ENCODE measurements around the gene USP17L30. TPM values are rescaled to one million over a fixed set of nuclear protein-coding genes. Genes with fewer than 3 reads are reported as not detected.
"Not testable (repeated sequence)": the region's sequence is repeated elsewhere in the genome, so short reads cannot be mapped to it uniquely, and the experiment has no call there.

USP17L30 gene, protein sequence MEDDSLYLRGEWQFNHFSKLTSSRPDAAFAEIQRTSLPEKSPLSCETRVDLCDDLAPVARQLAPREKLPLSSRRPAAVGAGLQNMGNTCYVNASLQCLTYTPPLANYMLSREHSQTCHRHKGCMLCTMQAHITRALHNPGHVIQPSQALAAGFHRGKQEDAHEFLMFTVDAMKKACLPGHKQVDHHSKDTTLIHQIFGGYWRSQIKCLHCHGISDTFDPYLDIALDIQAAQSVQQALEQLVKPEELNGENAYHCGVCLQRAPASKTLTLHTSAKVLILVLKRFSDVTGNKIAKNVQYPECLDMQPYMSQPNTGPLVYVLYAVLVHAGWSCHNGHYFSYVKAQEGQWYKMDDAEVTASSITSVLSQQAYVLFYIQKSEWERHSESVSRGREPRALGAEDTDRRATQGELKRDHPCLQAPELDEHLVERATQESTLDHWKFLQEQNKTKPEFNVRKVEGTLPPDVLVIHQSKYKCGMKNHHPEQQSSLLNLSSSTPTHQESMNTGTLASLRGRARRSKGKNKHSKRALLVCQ
- not detected for total RNA-seq

DNA sequence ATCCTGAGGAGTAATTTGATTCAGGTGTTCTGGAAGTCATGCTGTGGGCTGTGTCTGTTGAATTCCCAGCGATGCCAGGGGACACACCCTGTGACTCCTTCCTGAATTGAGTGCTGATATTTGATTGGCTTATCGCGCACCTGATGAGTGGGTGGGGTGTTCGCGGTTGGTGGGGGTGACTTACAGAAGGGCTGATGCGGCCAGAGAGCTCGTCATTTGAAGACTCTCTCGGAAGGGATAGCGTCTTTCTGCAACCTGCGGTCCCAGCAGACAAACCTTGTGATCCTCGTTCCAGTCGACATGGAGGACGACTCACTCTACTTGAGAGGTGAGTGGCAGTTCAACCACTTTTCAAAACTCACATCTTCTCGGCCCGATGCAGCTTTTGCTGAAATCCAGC, at the start of gene USP17L30:
USP17L30 (plus strand) TSS at position 301 of the 400 bp plus-strand sequence; CDS start at position 301, 0 bp downstream.
- not testable (repeated sequence) for DNase-seq

DNA sequence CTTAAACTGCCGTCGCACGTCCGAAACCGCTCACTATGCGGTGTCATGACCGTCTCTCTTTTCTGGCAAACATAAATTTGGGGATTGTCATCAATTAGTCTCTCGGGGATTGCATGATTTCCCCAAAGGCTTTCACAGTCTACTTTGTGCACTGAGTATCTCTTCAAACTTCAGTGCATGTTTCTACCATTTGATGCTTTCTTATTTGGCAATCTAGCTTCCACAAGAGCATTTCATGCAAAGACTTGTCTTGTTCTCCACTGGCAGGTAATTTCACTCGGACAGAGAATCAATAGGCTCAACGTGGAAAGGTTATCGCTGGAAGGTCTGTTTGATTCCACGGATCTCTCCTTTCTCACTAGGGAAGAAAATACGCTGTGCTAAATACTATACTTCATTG, 38.7 kb upstream of the USP17L30 start:
- not testable (repeated sequence) for DNase-seq

DNA sequence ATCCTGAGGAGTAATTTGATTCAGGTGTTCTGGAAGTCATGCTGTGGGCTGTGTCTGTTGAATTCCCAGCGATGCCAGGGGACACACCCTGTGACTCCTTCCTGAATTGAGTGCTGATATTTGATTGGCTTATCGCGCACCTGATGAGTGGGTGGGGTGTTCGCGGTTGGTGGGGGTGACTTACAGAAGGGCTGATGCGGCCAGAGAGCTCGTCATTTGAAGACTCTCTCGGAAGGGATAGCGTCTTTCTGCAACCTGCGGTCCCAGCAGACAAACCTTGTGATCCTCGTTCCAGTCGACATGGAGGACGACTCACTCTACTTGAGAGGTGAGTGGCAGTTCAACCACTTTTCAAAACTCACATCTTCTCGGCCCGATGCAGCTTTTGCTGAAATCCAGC, 38.1 kb upstream of the USP17L30 start, which contains the start of gene USP17L24:
USP17L24 (plus strand) TSS at position 301 of the 400 bp plus-strand sequence; CDS start at position 301, 0 bp downstream.
- DNase-seq: not testable (repeated sequence)

DNA sequence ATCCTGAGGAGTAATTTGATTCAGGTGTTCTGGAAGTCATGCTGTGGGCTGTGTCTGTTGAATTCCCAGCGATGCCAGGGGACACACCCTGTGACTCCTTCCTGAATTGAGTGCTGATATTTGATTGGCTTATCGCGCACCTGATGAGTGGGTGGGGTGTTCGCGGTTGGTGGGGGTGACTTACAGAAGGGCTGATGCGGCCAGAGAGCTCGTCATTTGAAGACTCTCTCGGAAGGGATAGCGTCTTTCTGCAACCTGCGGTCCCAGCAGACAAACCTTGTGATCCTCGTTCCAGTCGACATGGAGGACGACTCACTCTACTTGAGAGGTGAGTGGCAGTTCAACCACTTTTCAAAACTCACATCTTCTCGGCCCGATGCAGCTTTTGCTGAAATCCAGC, 33.3 kb upstream of the USP17L30 start, which contains the start of gene USP17L25:
USP17L25 (plus strand) TSS at position 301 of the 400 bp plus-strand sequence; CDS start at position 301, 0 bp downstream.
- not testable (repeated sequence) for DNase-seq

DNA sequence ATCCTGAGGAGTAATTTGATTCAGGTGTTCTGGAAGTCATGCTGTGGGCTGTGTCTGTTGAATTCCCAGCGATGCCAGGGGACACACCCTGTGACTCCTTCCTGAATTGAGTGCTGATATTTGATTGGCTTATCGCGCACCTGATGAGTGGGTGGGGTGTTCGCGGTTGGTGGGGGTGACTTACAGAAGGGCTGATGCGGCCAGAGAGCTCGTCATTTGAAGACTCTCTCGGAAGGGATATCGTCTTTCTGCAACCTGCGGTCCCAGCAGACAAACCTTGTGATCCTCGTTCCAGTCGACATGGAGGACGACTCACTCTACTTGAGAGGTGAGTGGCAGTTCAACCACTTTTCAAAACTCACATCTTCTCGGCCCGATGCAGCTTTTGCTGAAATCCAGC, 28.6 kb upstream of the USP17L30 start, which contains the start of gene USP17L26:
USP17L26 (plus strand) TSS at position 301 of the 400 bp plus-strand sequence; CDS start at position 301, 0 bp downstream.
- DNase-seq: not testable (repeated sequence)

DNA sequence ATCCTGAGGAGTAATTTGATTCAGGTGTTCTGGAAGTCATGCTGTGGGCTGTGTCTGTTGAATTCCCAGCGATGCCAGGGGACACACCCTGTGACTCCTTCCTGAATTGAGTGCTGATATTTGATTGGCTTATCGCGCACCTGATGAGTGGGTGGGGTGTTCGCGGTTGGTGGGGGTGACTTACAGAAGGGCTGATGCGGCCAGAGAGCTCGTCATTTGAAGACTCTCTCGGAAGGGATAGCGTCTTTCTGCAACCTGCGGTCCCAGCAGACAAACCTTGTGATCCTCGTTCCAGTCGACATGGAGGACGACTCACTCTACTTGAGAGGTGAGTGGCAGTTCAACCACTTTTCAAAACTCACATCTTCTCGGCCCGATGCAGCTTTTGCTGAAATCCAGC, 23.8 kb upstream of the USP17L30 start, which contains the start of gene USP17L5:
USP17L5 (plus strand) TSS at position 301 of the 400 bp plus-strand sequence; CDS start at position 301, 0 bp downstream.
- DNase-seq: not testable (repeated sequence)

DNA sequence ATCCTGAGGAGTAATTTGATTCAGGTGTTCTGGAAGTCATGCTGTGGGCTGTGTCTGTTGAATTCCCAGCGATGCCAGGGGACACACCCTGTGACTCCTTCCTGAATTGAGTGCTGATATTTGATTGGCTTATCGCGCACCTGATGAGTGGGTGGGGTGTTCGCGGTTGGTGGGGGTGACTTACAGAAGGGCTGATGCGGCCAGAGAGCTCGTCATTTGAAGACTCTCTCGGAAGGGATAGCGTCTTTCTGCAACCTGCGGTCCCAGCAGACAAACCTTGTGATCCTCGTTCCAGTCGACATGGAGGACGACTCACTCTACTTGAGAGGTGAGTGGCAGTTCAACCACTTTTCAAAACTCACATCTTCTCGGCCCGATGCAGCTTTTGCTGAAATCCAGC, 19.1 kb upstream of the USP17L30 start, which contains the start of gene USP17L27:
USP17L27 (plus strand) TSS at position 301 of the 400 bp plus-strand sequence; CDS start at position 301, 0 bp downstream.
- DNase-seq: not testable (repeated sequence)

DNA sequence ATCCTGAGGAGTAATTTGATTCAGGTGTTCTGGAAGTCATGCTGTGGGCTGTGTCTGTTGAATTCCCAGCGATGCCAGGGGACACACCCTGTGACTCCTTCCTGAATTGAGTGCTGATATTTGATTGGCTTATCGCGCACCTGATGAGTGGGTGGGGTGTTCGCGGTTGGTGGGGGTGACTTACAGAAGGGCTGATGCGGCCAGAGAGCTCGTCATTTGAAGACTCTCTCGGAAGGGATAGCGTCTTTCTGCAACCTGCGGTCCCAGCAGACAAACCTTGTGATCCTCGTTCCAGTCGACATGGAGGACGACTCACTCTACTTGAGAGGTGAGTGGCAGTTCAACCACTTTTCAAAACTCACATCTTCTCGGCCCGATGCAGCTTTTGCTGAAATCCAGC, 14.3 kb upstream of the USP17L30 start, which contains the start of gene USP17L28:
USP17L28 (plus strand) TSS at position 301 of the 400 bp plus-strand sequence; CDS start at position 301, 0 bp downstream.
- DNase-seq: not testable (repeated sequence)

DNA sequence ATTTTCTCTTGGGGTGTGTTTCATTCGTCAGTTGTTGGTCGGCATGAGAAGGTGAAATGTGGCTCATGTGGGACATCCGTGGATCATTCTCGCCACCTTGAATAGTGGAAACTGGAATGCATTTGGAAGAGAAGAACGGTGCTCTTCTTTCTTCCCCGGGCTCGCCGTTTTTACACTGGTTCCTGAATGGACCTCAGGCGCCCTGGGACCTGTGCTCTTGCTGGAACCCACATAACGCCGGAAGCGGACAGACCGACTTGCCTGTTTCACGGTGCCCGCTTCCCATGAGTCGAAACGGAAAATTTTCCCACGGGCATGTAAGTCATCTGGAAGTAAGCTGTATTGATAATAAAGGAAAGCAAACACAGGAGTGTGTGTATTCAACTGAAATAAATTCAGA, 12.1 kb upstream of the USP17L30 start:
- DNase-seq: not testable (repeated sequence)

DNA sequence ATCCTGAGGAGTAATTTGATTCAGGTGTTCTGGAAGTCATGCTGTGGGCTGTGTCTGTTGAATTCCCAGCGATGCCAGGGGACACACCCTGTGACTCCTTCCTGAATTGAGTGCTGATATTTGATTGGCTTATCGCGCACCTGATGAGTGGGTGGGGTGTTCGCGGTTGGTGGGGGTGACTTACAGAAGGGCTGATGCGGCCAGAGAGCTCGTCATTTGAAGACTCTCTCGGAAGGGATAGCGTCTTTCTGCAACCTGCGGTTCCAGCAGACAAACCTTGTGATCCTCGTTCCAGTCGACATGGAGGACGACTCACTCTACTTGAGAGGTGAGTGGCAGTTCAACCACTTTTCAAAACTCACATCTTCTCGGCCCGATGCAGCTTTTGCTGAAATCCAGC, 9.6 kb upstream of the USP17L30 start, which contains the start of gene USP17L29:
USP17L29 (plus strand) TSS at position 301 of the 400 bp plus-strand sequence; CDS start at position 301, 0 bp downstream.
- DNase-seq: not testable (repeated sequence)

DNA sequence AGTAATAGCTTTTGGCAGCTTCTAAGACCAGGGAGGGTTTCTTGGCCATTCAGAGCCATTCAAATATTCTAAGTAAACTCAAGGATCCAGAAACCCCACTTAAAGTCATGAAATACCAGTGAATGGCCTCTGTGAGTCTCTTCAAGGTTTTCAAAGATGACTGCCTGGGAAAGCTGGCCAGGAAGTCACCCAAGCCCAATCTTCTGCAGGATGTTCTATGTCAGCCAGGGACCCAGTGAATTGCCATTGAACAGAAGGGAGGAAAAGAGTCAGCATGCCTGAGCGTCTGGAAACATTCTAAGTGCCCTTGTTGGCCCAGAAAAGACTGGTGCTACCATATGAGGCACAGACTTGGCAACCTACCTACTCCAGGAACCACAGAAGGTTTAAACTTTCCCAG, 17.0 kb downstream of the USP17L30 start:
- DNase-seq: not testable (repeated sequence)

DNA sequence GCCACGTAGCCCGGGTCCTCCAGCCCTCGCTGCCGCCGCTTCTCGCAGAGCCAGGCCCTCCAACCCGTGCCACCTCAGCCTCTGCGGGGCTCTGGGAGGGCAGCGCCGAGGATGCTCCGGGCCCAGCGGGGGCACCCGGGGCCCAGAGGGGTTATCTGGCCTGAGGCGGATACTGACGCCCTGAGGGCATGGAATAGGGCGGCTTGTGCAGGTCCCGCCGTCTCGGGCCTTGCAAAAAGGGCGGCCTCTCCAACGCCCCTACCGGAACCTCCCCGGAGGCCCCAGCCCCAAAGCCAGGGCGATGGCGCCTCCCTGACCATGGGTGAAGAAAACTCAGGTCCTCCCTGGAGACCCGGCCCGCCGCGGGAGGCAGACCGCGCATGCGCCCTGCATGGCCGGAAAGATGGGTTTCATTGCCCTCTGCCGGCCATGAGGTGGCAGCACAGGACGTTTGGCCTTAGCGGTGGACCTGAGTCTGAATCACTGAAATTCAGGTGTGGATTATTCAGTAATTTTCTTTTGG, 18.1 kb downstream of the USP17L30 start:
- DNase-seq: peak; percentile 1

DNA sequence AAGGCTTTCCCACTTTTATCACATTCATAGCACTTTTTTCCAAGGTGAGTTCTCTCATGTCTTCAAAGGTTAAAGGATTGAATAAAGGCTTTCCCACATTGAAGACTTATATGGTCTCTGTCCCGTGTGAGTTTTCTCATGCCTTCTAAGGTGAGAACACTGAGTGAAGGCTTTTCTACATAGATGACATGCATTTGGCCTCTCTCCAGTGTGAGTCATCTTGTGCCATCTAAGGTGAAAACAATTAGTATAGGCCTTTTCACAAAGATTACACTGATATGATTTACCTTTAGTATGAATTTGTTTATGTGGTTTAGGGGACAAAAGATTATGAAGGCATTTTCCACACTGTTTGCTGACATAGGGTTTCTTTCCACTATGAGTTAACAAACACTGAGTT, 21.2 kb downstream of the USP17L30 start:
- no peak for DNase-seq

DNA sequence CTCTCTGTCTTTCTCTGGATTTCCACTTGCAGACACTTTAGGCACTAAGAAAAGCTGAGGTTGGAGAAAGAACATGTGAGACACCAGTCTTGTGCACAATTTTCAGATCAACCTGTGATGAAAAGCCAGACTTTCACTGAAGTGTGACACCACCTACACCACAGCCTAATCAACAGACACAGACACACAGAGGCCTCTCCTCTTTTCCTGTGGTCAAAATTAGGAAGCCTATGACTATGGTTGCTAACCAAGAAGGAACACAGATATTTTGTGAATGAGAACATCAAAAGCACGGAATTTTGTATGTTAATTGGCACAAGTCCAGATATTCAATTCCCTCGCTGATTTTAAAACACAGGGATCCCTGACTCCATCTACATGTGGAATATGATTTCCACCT, 26.1 kb downstream of the USP17L30 start:
- not testable (repeated sequence) for DNase-seq

DNA sequence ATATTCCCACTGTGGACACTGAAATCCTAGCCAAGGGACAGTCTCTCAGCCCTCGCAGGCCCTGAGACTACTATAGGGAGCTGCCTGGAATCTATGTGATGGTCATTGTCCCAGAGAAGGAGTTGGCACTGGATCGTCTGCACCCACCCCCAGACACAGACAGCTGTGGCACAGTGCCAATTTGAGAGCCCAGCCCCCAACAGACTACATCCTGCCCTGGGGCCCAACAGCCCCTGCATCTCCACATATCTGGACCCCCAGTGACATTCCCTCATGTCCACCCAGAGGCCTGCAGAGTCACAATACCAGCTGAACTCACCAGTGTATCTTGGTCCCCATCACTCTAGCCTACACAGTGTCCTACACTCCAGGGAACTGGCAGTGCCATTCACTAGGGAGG, 42.8 kb downstream of the USP17L30 start:
- DNase-seq: not testable (repeated sequence)

DNA sequence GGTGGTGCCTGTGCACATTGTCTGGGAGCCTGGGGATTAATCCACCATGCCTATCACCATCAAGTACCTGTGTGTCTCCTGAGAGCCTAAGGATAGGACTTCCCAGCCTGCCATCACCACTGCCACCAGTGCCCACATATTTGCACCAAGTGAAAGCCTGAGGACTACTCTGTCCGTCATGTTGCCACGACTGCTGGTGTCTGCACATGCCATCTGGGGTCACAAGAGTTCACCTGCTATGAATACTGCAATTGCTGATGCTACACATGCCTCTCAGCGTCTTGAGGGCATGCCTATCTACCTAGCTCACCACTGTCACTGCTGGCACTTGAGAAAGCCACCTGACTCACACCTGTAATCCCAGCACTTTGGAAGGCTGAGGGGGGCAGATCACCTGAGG, 43.6 kb downstream of the USP17L30 start:
- not testable (repeated sequence) for DNase-seq

DNA sequence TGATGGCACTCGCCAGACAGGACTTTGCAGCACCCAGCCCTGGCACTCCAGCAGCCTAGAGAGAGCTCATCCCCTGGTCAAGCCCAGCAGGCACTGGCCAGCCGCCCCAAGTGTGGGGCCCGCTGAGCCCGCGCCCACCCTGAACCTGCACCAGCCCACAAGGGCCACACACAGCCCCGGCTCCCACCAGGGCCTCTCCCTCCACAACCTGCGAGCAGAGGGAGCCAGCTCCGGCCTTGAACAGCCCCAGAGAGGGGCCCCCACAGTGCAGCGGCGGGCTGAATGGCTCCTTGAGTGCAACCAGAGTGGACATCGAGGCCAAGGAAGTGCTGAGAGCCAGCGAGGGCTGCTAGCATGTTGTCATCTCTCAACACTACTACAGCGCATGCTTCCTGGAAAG, 46.9 kb downstream of the USP17L30 start:
- DNase-seq: no peak

Small RNA genes within 50 kb of the gene (small RNA-seq; reads per million reads assigned to genes)
- gene RNA5SP153 (ENCODE audit: low replicate concordance): not detected

Other genes starting within 250 kb of the USP17L30 start
- not detected for gene FAM90A26, start 192.7 kb upstream of the USP17L30 start, total RNA-seq
- not detected for gene USP17L10, start 152.5 kb upstream of the USP17L30 start, total RNA-seq
- gene USP17L11, start 147.7 kb upstream of the USP17L30 start, total RNA-seq: not detected
- gene USP17L12, start 143.0 kb upstream of the USP17L30 start, total RNA-seq: not detected
- gene USP17L13, start 138.2 kb upstream of the USP17L30 start, total RNA-seq: not detected
- not detected for gene USP17L15, start 128.7 kb upstream of the USP17L30 start, total RNA-seq
- not detected for gene USP17L17, start 119.2 kb upstream of the USP17L30 start, total RNA-seq
- gene USP17L18, start 114.5 kb upstream of the USP17L30 start, total RNA-seq: not detected
- not detected for gene USP17L19, start 109.8 kb upstream of the USP17L30 start, total RNA-seq
- gene USP17L20, start 105.0 kb upstream of the USP17L30 start, total RNA-seq: not detected
- gene USP17L21, start 100.3 kb upstream of the USP17L30 start, total RNA-seq: not detected
- not detected for gene USP17L22, start 95.5 kb upstream of the USP17L30 start, total RNA-seq
- not detected for gene USP17L24, start 38.0 kb upstream of the USP17L30 start, total RNA-seq
- not detected for gene USP17L25, start 33.2 kb upstream of the USP17L30 start, total RNA-seq
- gene USP17L26, start 28.5 kb upstream of the USP17L30 start, total RNA-seq: not detected
- not detected for gene USP17L5, start 23.7 kb upstream of the USP17L30 start, total RNA-seq
- gene USP17L27, start 19.0 kb upstream of the USP17L30 start, total RNA-seq: not detected
- gene USP17L28, start 14.2 kb upstream of the USP17L30 start, total RNA-seq: not detected
- not detected for gene USP17L29, start 9.5 kb upstream of the USP17L30 start, total RNA-seq
- not detected for gene DEFB131A, start 81.3 kb downstream of the USP17L30 start, total RNA-seq

Data from tongue (tissue), 3 donors.